Left renal pelvis (tissue), 4 donors: Measurements from ENCODE around the gene WDTC1. TPM values are rescaled to one million over a fixed set of nuclear protein-coding genes. Genes with fewer than 3 reads are reported as not detected.

ENCODE experiments used
- DNase-seq, 4 donors: peaks; one replicate each; pipeline ENCODE4 v3.0.0-alpha.2; 2013; ENCODE audit warnings: low read depth in 4 of 4, low spot score in 3 of 4
- polyA plus RNA-seq, 4 donors: library from polyadenylated mRNA; unstranded; fragments of 120-200 nt; gene quantifications; one replicate each; pipeline ENCODE4 v1.2.1, GENCODE V29; 2013; ENCODE audit not compliant: insufficient read length in 4 of 4

WDTC1 gene
- polyA plus RNA-seq, 4 donors = 38.4 to 51.5 (median 41.9) TPM

DNA sequence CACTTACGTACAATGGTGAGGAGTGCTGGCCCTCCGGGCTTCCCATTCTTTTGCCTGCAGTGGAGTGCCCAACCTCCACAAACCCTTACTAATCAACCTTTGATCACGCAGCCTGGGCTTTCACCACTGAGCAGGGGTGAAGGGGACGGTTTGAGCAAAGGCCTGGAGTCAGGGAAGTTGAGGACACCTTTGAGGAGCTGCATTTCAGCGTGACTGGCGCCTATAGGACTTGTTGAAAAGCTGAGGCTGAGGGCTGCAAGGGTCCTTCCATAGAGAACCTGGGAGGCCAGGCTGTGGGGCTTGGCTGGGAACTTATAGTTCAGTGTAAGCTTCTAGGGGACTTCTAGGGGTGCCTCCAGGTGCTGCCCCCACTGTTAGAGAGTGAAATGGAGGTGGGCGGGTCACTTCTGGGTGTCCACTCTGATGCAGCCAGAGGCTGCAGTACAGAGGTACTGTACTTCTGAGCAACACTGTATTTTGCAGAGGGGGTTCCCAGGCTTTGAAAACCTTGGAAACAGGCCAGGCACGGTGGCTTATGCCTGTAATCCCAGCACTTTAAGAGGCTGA lies 117.2 kb downstream of the WDTC1 start:
- DNase-seq = no peak

DNA sequence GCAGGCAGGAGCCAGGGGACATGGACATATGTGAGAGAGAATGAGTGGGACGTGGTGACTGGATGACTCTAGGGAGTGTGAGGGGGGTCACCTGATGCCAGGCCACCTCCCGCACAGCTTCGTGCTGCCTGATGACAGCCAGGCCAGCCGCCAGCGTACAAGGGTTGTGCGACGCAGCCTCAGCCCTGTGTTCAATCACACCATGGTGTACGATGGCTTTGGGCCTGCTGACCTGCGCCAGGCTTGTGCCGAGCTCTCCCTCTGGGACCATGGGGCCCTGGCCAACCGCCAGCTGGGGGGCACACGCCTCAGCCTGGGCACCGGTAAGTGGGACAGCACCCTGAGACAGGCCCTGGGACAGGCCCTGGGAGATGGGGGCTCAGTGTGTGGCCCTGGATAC lies 118.7 kb downstream of the WDTC1 start:
- DNase-seq = no peak

DNA sequence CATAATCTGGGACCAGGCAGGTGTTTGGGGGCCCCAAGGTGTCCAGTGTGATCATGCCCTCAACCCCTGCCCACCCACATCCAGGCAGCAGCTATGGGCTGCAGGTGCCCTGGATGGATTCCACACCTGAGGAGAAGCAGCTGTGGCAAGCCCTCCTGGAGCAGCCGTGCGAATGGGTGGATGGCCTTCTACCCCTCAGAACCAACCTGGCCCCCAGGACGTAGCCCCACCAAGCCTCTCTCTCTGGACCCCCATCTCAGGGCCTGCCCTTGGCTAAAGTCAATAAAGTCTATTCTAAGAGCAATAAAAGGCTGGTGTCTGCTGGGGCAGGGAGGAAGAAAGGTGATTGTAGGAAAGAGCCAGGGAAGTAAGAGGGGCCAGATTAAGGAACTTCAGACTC lies 119.2 kb downstream of the WDTC1 start:
- no peak for DNase-seq

- DNase-seq = no peak
Measured at GRCh38 chr1:27355683-27356082, 121.3 kb downstream of the WDTC1 start.

DNA sequence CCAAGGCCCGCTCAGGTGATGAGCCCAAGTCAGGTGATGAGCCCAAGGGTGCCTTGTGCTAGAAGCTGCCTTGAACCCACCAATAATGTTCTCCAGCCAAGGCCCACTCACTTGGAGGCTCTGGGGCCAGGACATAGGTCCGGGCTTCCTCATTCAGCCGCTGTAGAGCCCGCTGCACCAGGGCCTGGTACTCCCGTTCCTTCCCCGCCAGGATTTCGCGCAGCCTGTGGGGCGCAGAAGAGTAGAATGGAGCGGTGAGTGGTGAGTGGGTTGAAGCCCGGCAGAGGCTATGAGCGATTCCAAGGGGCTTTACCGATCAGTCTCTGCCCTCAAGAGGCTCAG lies 121.8 kb downstream of the WDTC1 start:
- DNase-seq = no peak

DNA sequence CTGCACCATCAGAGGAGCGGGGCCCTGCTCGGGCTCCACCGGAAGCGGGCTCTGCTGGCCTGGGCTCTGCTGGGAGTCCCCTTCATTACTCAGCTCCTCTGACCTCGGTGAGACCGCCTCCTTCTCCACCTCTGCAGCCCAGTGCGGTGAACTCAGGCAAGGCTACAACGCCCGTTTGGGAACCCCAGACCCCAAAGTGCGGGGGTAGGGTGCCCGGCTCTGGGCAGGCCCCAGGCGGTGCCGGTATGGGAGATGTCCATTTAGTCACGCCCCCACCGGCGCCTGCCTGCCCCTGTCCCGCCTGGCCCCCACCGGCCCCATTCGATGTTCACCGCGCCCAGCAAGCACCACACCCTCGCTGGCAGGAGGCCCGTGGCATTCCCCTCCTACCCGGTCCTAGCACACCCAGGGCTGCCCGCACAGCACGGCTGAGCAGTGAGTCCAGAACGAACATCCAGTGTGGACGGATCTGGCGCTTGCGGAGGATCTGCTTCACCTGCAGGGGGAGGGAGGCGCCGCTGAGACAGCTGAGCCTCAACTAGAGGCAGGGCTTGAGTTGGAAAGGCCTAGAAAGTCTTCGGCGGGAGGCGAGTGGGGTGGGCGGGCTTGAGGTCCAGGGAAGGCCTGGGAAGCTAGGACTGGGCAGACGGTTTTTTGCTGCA lies 122.3 kb downstream of the WDTC1 start:
- no peak for DNase-seq

- DNase-seq = no peak
Measured at GRCh38 chr1:27357281-27358037, 123.0 kb downstream of the WDTC1 start.

Other genes with a start within 250 kb of the WDTC1 start
- gene TRNP1, start 240.9 kb upstream of the WDTC1 start, polyA plus RNA-seq = 1 to 10 TPM; 4.6 to 7.6 (median 6.6) TPM
- 1 to 10 TPM in 2 of 4 donors, under 1 TPM in 2; 0.72 to 1.6 (median 0.93) TPM for gene TENT5B, start 221.8 kb upstream of the WDTC1 start, polyA plus RNA-seq
- gene SLC9A1, start 79.5 kb upstream of the WDTC1 start, polyA plus RNA-seq = 10 to 100 TPM; 25.2 to 28.9 (median 26.5) TPM
- 10 to 100 TPM; 29.8 to 44.2 (median 35.2) TPM for gene TMEM222, start 87.5 kb downstream of the WDTC1 start, polyA plus RNA-seq
- gene SYTL1, start 107.4 kb downstream of the WDTC1 start, polyA plus RNA-seq = 10 to 100 TPM in 2 of 4 donors, 1 to 10 TPM in 2; 1.6 to 17.2 (median 8.7) TPM
- gene MAP3K6, start 132.3 kb downstream of the WDTC1 start, polyA plus RNA-seq = 10 to 100 TPM in 1 of 4 donors, 1 to 10 TPM in 3; 9.0 to 15.1 (median 9.5) TPM
- 1 to 10 TPM in 2 of 4 donors, under 1 TPM in 2; 0.85 to 1.7 (median 1.1) TPM for gene FCN3, start 140.2 kb downstream of the WDTC1 start, polyA plus RNA-seq
- under 1 TPM in 3 of 4 donors, not detected in 1; 0.20 to 0.26 (median 0.20) TPM for gene CD164L2, start 148.7 kb downstream of the WDTC1 start, polyA plus RNA-seq
- gene GPR3, start 158.0 kb downstream of the WDTC1 start, polyA plus RNA-seq = 1 to 10 TPM in 2 of 4 donors, under 1 TPM in 2; 0.60 to 1.8 (median 0.99) TPM